Aorta (tissue), 5 donors: ENCODE data around the gene PRPF19. TPM values are rescaled to one million over a fixed set of nuclear protein-coding genes. Genes with fewer than 3 reads are reported as not detected.
A peak's percentile ranks its signal among the peaks of the same experiment; 100 is the strongest.

Experiments used
- ATAC-seq: fragments of 200-7000 bp; cut with Tn5 transposase; one replicate; pipeline ENCODE4 v1.9.1; 2022; ENCODE audit warnings: moderate library complexity; ENCODE audit not compliant: low FRiP score
- DNase-seq, 2 donors: peaks; one replicate each; pipeline ENCODE4 v3.0.0-alpha.2; 2020
- H3K27ac ChIP-seq, 2 donors: one replicate each; pipeline ENCODE4 v1.5.1; 2013; ENCODE audit warnings: low read length in 2 of 2, mild to moderate bottlenecking in 2 of 2, moderate library complexity in 2 of 2, control low read depth in 1 of 2, inconsistent platforms in 1 of 2, low read depth in 1 of 2
- H3K27me3 ChIP-seq, 2 donors: one replicate each; pipeline ENCODE4 v1.6.1; 2013; ENCODE audit warnings: control low read depth in 1 of 2, low read length in 1 of 2, mild to moderate bottlenecking in 1 of 2, moderate library complexity in 1 of 2; ENCODE audit not compliant: insufficient read depth in 2 of 2, control insufficient read depth in 1 of 2
- H3K36me3 ChIP-seq, 2 donors: one replicate each; pipeline ENCODE4 v1.6.1; 2013; ENCODE audit warnings: control low read depth in 1 of 2, low read length in 1 of 2, mild to moderate bottlenecking in 1 of 2; ENCODE audit not compliant: insufficient read depth in 2 of 2, control insufficient read depth in 1 of 2
- H3K4me1 ChIP-seq, 2 donors: one replicate each; pipeline ENCODE4 v1.6.1; 2013; ENCODE audit warnings: low read length in 2 of 2, control low read depth in 1 of 2, mild to moderate bottlenecking in 1 of 2, moderate library complexity in 1 of 2; ENCODE audit not compliant: insufficient read depth in 2 of 2, control insufficient read depth in 1 of 2
- H3K4me3 ChIP-seq, 2 donors: one replicate each; pipeline ENCODE4 v1.5.1; 2013; ENCODE audit warnings: low read length in 2 of 2, control low read depth in 1 of 2, mild to moderate bottlenecking in 1 of 2
- H3K9me3 ChIP-seq: one replicate; pipeline ENCODE4 v1.6.1; 2013; ENCODE audit warnings: mild to moderate bottlenecking, low read length; ENCODE audit not compliant: control insufficient read depth
- WGBS, 2 donors: extraction: QIAGEN DNeasy Blood & Tissue Kit; methylation state at CpG; one replicate each; pipeline ENCODE4 v1.1.7; 2013; 5-methylcytosine and 5-hydroxymethylcytosine counted together
- intact Hi-C, 2 donors: fragments of 100-400 bp; cut with DNase I; formaldehyde crosslinking; loops; one replicate each; pipeline versions ENCODE4 v1.14.2 to v1.15.0; 2022
- polyA plus RNA-seq, 2 donors: library from polyadenylated mRNA; stranded (reverse); fragments of 200-250 nt; gene quantifications; one replicate each; pipeline ENCODE4 v1.2.3, GENCODE V29; 2013
- total RNA-seq, 2 donors: library from RNA; stranded (reverse); fragmentation: NEBNext Ultra II Directional; extraction: Animal tissue kit (Norgen Biotek cat#: 25700); gene quantifications; one replicate each; pipeline ENCODE4 v1.2.1, GENCODE V29; 2021
- donor health status: healthy with polysubstance abuse.
- donor health status: Bipolar disorder and iron deficiency.
- donor health status: DM: no; HTN: no; CAD: no.
- donor health status: DM: no; HTN: no; CAD: no.
- donor health status: DM: yes; HTN: yes; CAD: no.

PRPF19 gene
- total and polyA plus RNA-seq, 4 donors: 31.3 to 55.6 (median 43.5) TPM

DNA sequence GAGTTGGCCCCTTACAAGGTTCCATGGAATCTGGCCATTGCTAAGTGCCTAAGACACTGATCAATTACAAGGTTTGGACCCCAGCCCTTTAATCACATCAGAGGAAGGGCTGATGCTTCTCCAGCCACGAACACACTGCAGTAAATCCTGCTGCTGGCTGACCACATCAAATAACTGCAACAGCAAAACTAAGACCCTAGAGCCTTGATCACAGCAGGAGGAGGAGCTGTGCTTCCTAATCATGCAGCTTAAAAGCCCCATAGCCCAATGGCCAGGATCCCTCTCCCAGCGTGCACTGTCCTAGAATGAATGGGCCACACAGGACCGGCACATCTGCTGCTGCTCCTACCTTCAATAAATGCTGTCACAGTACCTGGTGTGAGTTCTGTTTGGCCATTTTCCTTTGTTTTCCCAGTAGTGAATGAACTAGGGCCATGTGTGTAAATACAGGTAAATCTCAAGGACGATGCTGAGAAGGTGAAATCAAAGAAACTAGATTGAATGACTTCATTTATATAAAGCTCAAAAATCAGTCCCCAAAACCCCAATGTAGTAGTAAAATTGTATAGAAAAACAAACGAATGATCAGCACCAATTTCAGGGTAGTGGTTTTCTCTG, 26.3 kb downstream of the PRPF19 start:
- Histone ChIP-seq H3K27ac (peak overlapping the region in 1 of 2 donors; percentile 1), H3K4me3 (no peak overlapping the region), H3K27me3 (no peaks in the 10 kb centered on the region), H3K9me3 (no peaks in the 10 kb centered on the region), H3K36me3 (peaks cover 0 to 2% of the 10 kb centered on the region in 2 donors), H3K4me1 (no peaks in the 10 kb centered on the region)
- DNase-seq (no peak), ATAC-seq (no peak)
- 69 to 78% methylated on average over 5 of the region's 5 CpGs for WGBS, 2 donors
- intact Hi-C loops: no loop called here

DNA sequence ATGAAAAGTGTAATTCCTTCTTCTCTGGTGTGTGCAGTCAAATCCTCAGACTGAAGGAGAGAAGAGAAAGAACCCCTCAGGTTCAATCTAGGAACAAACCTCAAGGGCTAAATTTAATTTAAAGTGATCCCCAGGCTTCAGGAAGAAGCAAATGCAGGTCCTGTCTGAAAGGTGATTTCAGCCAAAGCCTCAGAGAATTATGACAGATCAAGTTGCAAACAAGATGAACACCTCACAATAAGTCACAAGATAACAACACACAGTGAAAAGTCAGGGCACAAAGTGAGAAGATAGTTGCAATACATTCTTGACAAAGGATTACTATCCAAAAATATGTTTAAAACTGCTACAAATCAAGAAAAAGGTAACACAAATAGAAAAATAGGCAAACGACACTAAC, 27.3 kb downstream of the PRPF19 start:
- Histone ChIP-seq H3K36me3 (peaks cover 0 to 2% of the 10 kb centered on the region in 2 donors), H3K4me1 (no peaks in the 10 kb centered on the region), H3K9me3 (no peaks in the 10 kb centered on the region), H3K27ac (no peak overlapping the region), H3K27me3 (no peaks in the 10 kb centered on the region), H3K4me3 (no peak overlapping the region)
- DNase-seq (no peak), ATAC-seq (no peak)
- intact Hi-C loops: no loop called here
- WGBS, 2 donors: 75 to 86% methylated on average over 1 of the region's 1 CpG

DNA sequence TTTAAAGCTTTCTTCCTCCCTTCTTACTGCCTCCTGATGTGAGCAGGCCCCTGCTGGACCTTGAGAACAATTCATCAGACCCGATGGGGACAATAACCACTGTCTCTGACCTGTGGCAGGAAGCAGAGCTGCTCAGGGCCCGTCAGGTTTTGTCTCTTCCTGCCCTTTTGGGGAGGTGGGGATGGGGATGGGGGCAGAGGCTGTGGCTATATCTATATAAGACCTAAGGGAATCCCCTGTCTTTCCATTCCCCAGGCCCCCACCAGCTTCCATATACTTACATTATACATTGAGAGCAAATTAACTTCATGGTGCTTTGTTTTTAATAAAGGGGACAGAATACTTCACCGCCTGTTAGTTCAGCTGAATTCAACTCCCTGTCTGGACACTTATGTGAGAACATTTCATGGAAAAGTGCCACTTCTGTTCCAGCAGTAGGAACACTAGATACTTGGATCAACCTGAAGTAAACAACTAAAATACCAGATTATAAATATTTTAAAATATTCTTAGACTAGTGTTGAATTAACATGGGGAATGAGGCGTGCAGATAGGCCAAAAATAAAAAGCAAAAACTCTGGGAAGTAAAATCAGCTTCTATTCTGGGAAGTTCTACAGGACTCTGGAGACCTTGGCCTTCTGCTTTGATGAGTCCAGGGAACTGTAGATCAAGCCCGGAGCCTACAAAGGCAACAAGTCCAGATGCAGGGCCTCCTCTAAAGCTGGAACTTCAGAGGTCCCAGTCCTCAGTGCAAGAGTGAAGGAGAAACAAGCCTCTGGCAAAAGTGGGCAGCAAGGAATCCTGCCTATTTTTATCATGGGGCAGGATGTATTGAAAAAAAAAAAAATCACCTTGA, 27.9 kb downstream of the PRPF19 start:
- intact Hi-C loops: no loop called here
- ATAC-seq (peak; percentile 72), DNase-seq (no peak)
- H3K4me1 ChIP-seq: no peaks in the 10 kb centered on the region
- 41 to 45% methylated on average over 5 of the region's 5 CpGs for WGBS, 2 donors
- H3K36me3 ChIP-seq: peaks cover 0 to 2% of the 10 kb centered on the region in 2 donors
- H3K4me3 ChIP-seq: no peak overlapping the region
- H3K27me3 ChIP-seq: no peaks in the 10 kb centered on the region
- H3K9me3 ChIP-seq: no peaks in the 10 kb centered on the region
- peak overlapping the region in 1 of 2 donors; percentile 76 for H3K27ac ChIP-seq

DNA sequence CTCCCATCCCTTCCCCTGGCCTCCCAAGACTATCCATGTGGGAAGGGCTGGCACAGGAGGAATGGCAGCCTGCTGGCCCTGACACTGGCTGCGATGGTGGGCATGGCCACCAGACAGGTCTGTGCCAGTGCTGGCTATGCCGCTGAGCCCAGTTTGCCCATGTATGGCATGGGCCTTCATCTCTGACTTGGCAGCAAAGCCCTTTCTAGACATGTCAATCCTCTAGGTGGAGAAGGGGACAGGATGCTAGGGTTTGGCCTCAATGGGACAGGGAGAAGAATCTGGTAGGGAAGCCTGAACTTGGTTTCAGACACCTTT, 30.3 kb downstream of the PRPF19 start:
- no peak for DNase-seq
- peaks cover 0 to 2% of the 10 kb centered on the region in 2 donors for H3K36me3 ChIP-seq

DNA sequence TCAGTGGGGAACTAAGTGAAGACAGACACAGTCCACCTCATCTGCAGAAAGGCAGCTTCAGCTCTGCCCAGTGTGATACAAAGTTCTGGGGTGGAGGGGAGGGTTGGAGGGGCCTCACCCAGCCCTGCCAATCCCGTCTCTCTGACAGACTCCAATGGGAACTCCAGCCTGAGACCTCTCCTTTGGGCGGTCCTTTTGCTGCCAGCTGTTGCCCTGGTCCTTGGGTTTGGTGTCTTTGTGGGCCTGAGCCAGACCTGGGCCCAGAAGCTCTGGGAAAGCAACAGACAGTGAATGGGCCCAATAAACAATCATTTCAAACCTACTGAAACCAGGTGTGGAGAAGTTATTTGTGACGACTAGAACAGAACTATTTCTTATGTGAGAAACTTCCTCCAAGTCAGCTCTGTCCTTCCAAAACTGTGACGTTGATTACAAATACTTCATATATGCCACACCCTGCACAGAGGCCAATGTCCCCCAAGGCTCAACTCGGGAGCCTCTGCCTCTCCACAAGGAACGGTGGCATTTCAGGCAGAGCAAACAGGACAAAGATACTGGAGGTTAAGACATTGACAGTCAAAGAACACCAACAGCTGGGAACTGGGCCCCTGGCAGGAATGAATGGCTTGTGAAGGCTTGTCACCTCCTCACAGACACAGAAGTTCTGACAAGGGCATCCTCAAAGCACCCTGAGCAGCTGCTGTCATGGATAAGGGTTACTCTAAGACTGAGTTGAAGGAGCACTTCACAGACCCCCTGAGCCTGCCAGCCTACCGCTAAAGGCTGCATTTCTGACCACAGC, 30.8 kb downstream of the PRPF19 start:
- no peak for DNase-seq

More for the DNA sequence above, 30.3 kb downstream of the PRPF19 start:
- Histone ChIP-seq H3K9me3 (no peaks in the 10 kb centered on the region), H3K27me3 (no peaks in the 10 kb centered on the region), H3K27ac (no peak overlapping the region), H3K4me3 (no peak overlapping the region), H3K4me1 (no peaks in the 10 kb centered on the region)
- intact Hi-C loops: no loop called here
- no peak for ATAC-seq
- WGBS, 2 donors: 92 to 100% methylated on average over 2 of the region's 2 CpGs

DNA sequence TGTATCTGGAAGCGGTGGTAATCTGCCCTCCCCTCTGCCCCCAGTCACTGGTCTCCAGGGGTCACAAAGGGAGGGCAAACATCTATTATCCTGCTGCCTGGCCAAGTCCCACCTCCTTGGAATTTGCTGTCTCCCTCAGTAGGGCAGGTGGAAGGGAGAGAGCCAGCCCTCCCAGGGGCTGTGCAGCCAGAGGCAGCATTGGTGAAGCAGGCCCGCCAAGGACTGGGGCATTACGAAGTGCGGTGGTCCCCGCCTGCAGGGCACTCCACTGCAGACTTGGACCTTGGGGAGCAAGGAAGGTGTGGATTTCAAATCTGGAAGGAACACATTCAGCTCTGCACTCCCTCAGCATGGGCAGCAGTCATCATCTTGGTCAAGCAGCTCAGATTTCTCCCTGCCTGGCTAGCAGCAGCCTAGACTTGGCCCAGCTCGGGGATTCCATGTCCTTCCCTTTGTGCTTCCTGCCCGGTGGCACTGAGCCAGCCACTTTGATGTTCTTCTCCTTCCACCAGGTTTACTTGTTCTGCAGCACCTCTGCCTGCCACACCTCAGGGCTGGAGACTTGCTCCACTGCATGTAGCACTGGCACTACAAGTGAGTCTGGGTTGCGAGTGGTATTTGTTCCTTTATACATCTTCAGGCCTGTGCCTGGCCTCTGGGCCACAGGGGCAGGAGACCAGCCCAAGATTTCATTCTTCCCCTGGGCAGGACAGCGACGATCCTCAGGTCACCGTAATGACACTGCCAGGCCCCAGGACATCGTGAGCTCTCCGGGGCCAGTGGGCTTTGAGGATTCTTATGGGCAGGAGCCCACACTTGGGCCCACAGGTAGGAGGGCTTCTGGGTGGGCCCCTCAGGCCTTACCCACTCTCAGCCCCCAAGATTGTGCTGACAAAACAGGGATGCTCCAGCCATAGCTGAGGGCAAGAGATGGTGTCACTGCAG, 31.7 kb downstream of the PRPF19 start:
- Histone ChIP-seq H3K4me1 (no peaks in the 10 kb centered on the region), H3K36me3 (peaks cover 0 to 2% of the 10 kb centered on the region in 2 donors), H3K4me3 (no peak overlapping the region), H3K27ac (no peak overlapping the region), H3K9me3 (no peaks in the 10 kb centered on the region), H3K27me3 (no peaks in the 10 kb centered on the region)
- DNase-seq (no peak), ATAC-seq (no peak)
- WGBS, 2 donors: 87 to 90% methylated on average over 13 of the region's 13 CpGs
- intact Hi-C loops: no loop called here

More for the DNA sequence above, 30.8 kb downstream of the PRPF19 start:
- H3K36me3 ChIP-seq: peaks cover 0 to 2% of the 10 kb centered on the region in 2 donors
- no peaks in the 10 kb centered on the region for H3K9me3 ChIP-seq
- 82 to 88% methylated on average over 7 of the region's 7 CpGs for WGBS, 2 donors
- intact Hi-C loops: no loop called here
- no peak for ATAC-seq
- no peak overlapping the region for H3K27ac ChIP-seq
- H3K4me1 ChIP-seq: no peaks in the 10 kb centered on the region
- H3K27me3 ChIP-seq: no peaks in the 10 kb centered on the region
- H3K4me3 ChIP-seq: no peak overlapping the region

DNA sequence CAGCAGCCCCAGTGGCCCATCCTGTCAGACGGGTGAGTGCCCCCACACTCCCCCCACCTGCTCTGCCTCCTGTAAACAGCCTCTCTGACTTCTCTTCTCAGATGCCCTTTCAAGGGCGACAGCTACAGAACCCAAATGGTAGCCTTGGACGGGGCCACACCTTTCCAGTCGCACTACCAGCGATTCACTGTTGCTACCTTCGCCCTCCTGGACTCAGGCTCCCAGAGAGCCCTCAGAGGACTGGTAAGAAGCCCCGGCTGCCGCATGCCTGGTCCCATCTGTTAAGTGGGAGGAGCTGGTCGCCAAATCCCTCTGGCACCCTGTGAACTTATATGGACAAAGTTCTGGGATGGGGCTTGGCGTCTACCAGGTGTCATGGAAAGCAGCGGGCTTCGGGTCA, 32.9 kb downstream of the PRPF19 start:
- H3K4me3 ChIP-seq: no peak overlapping the region
- H3K27me3 ChIP-seq: no peaks in the 10 kb centered on the region
- peaks cover 0 to 2% of the 10 kb centered on the region in 2 donors for H3K36me3 ChIP-seq
- ATAC-seq (no peak), DNase-seq (no peak)
- H3K4me1 ChIP-seq: no peaks in the 10 kb centered on the region
- intact Hi-C loops: no loop called here
- no peaks in the 10 kb centered on the region for H3K9me3 ChIP-seq
- WGBS, 2 donors: 82 to 84% methylated on average over 12 of the region's 12 CpGs
- no peak overlapping the region for H3K27ac ChIP-seq

DNA sequence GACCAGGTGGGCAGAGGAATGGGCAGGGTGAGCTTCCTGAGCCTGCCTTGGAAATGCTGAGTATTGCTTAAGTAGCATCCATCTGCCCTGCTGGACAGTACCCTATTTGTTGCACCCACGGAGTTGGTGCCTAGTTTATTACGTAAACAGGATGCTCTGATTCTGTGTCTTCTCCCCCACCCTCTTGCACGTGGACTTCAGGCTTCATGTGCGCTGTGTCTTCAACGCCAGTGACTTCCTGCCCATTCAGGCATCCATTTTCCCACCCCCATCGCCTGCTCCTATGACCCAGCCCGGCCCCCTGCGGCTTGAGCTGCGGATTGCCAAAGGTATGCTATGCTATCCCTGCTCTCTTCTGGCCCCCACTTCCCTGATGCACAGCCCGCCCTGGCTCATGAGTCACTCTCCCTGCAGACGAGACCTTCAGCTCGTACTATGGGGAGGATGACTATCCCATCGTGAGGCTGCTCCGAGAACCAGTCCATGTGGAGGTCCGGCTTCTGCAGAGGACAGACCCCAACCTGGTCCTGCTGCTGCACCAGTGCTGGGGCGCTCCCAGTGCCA, 33.3 kb downstream of the PRPF19 start:
- ATAC-seq (no peak), DNase-seq (no peak)
- Histone ChIP-seq H3K36me3 (peaks cover 0 to 2% of the 10 kb centered on the region in 2 donors), H3K27me3 (no peaks in the 10 kb centered on the region), H3K9me3 (no peaks in the 10 kb centered on the region), H3K4me1 (no peaks in the 10 kb centered on the region), H3K27ac (no peak overlapping the region), H3K4me3 (no peak overlapping the region)
- intact Hi-C loops: no loop called here
- 74 to 76% methylated on average over 16 of the region's 16 CpGs for WGBS, 2 donors
